H9 (cell line): ENCODE measurements around the gene DOCK1. TPM values are rescaled to one million over a fixed set of nuclear protein-coding genes. Genes with fewer than 3 reads are reported as not detected.

ENCODE experiments used
- DNase-seq: peaks from one replicate; pipeline ENCODE4 v3.0.0-alpha.2; 2017
- H2AFZ ChIP-seq: one replicate; pipeline ENCODE4 v1.6.1; 2013; ENCODE audit warnings: mild to moderate bottlenecking, low read length, control low read depth, moderate library complexity
- H2AK5ac ChIP-seq: 2 replicates; pipeline ENCODE4 v1.6.1; 2013; ENCODE audit warnings: low read length, control low read depth, mixed read lengths; ENCODE audit not compliant: insufficient read length
- H2BK120ac ChIP-seq: one replicate; pipeline ENCODE4 v1.6.1; 2013; ENCODE audit warnings: low read depth, mild to moderate bottlenecking, low read length, control low read depth, inconsistent platforms; ENCODE audit not compliant: poor library complexity, severe bottlenecking
- H2BK12ac ChIP-seq: 2 replicates; pipeline ENCODE4 v1.6.1; 2013; ENCODE audit warnings: low read length, control low read depth, mixed read lengths, low read depth; ENCODE audit not compliant: insufficient read length
- H2BK15ac ChIP-seq: 2 replicates; pipeline ENCODE4 v1.6.1; 2013; ENCODE audit warnings: low read depth, low read length, control low read depth
- H2BK20ac ChIP-seq: one replicate; pipeline ENCODE4 v1.6.1; 2013; ENCODE audit warnings: low read depth, mild to moderate bottlenecking, low read length, control low read depth, inconsistent platforms; ENCODE audit not compliant: poor library complexity, severe bottlenecking
- H2BK5ac ChIP-seq: 2 replicates; pipeline ENCODE4 v1.6.1; 2013; ENCODE audit warnings: low read length, control low read depth, mixed read lengths; ENCODE audit not compliant: insufficient read length
- H3K14ac ChIP-seq: 2 replicates; pipeline ENCODE4 v1.6.1; 2013; ENCODE audit warnings: low read length, control low read depth; ENCODE audit not compliant: insufficient read depth
- H3K18ac ChIP-seq: 2 replicates; pipeline ENCODE4 v1.6.1; 2013; ENCODE audit warnings: low read depth, mild to moderate bottlenecking, mixed read lengths, low read length, control low read depth; ENCODE audit not compliant: insufficient read length
- H3K23ac ChIP-seq: 2 replicates; pipeline ENCODE4 v1.6.1; 2013; ENCODE audit warnings: low read length, control low read depth, mixed read lengths, low read depth; ENCODE audit not compliant: insufficient read length
- H3K23me2 ChIP-seq: 2 replicates; pipeline ENCODE4 v1.6.1; 2013; ENCODE audit warnings: low read depth, mild to moderate bottlenecking, mixed read lengths, low read length, control low read depth; ENCODE audit not compliant: insufficient read length, poor library complexity, severe bottlenecking
- H3K27ac ChIP-seq: 2 replicates; pipeline ENCODE4 v1.5.1; 2013; ENCODE audit warnings: low read length, control low read depth, mixed read lengths, low read depth; ENCODE audit not compliant: insufficient read length
- H3K27me3 ChIP-seq: 2 replicates; pipeline ENCODE4 v1.6.1; 2013; ENCODE audit warnings: low read length, control low read depth, inconsistent platforms; ENCODE audit not compliant: insufficient read depth
- H3K4ac ChIP-seq: 2 replicates; pipeline ENCODE4 v1.6.1; 2013; ENCODE audit warnings: low read depth, mild to moderate bottlenecking, control low read depth, inconsistent platforms, low read length, moderate library complexity
- H3K4me1 ChIP-seq: 2 replicates; pipeline ENCODE4 v1.6.1; 2013; ENCODE audit warnings: low read length, control low read depth, inconsistent platforms; ENCODE audit not compliant: insufficient read depth
- H3K4me2 ChIP-seq: 2 replicates; pipeline ENCODE4 v1.6.1; 2013; ENCODE audit warnings: low read length, control low read depth, mixed read lengths; ENCODE audit not compliant: insufficient read length, insufficient read depth
- H3K56ac ChIP-seq: 2 replicates; pipeline ENCODE4 v1.6.1; 2013; ENCODE audit warnings: low read depth, mild to moderate bottlenecking, mixed read lengths, low read length, control low read depth; ENCODE audit not compliant: insufficient read length
- H3K79me1 ChIP-seq: 2 replicates; pipeline ENCODE4 v1.6.1; 2013; ENCODE audit warnings: low read depth, mild to moderate bottlenecking, moderate library complexity, low read length, control low read depth, inconsistent platforms; ENCODE audit not compliant: insufficient read depth, poor library complexity, severe bottlenecking
- H3K79me2 ChIP-seq: 2 replicates; pipeline ENCODE4 v1.6.1; 2013; ENCODE audit warnings: low read length, control low read depth, inconsistent platforms; ENCODE audit not compliant: insufficient read depth
- H3K9ac ChIP-seq: 2 replicates; pipeline ENCODE4 v1.6.1; 2013; ENCODE audit warnings: low read length, control low read depth, mixed read lengths; ENCODE audit not compliant: insufficient read length; ENCODE audit errors: extremely low read depth
- H3K9me3 ChIP-seq: one replicate; pipeline ENCODE4 v1.6.1; 2013; ENCODE audit warnings: low read depth, low read length, inconsistent platforms; ENCODE audit not compliant: control insufficient read depth
- H3T11ph ChIP-seq: one replicate; pipeline ENCODE4 v1.6.1; 2013; ENCODE audit warnings: mild to moderate bottlenecking, low read length, control low read depth, inconsistent platforms
- H4K20me1 ChIP-seq: one replicate; pipeline ENCODE4 v1.6.1; 2013; ENCODE audit not compliant: control insufficient read depth, insufficient read length, insufficient read depth
- H4K5ac ChIP-seq: 2 replicates; pipeline ENCODE4 v1.6.1; 2013; ENCODE audit warnings: low read depth, mild to moderate bottlenecking, mixed read lengths, low read length, control low read depth; ENCODE audit not compliant: insufficient read length
- H4K8ac ChIP-seq: replicated peaks from 2 replicates; pipeline ENCODE4 v1.6.1; 2013; ENCODE audit warnings: low read length, control low read depth, mixed read lengths, low read depth; ENCODE audit not compliant: insufficient read length
- H4K91ac ChIP-seq: 2 replicates; pipeline ENCODE4 v1.6.1; 2013; ENCODE audit warnings: low read depth, mild to moderate bottlenecking, moderate library complexity, mixed read lengths, low read length, control low read depth; ENCODE audit not compliant: insufficient read length
- H3K27ac Mint-ChIP-seq, 3 experiments: 2 replicates in 2 of 3; 3 replicates in 1 of 3; pipeline ENCODE4 v1.8.0; 2020 to 2021; ENCODE audit warnings: mixed read lengths in 3 of 3, mild to moderate bottlenecking in 1 of 3, moderate library complexity in 1 of 3
- H3K27me3 Mint-ChIP-seq: 2 replicates; pipeline ENCODE4 v1.8.0; 2021; ENCODE audit warnings: low read depth, mild to moderate bottlenecking, moderate library complexity, mixed read lengths
- H3K36me3 Mint-ChIP-seq, 3 experiments: 2 replicates in 2 of 3; 3 replicates in 1 of 3; pipeline ENCODE4 v1.8.0; 2020 to 2021; ENCODE audit warnings: low read depth in 3 of 3, mixed read lengths in 3 of 3; ENCODE audit not compliant: insufficient read depth in 1 of 3
- H3K4me1 Mint-ChIP-seq, 2 experiments: 2 replicates each; pipeline ENCODE4 v1.8.0; 2020; ENCODE audit warnings: mixed read lengths in 2 of 2
- H3K4me3 Mint-ChIP-seq, 2 experiments: 2 replicates in 1 of 2; 3 replicates in 1 of 2; pipeline ENCODE4 v1.8.0; 2020 to 2021; ENCODE audit warnings: mild to moderate bottlenecking in 2 of 2, mixed read lengths in 2 of 2, moderate library complexity in 1 of 2
- H3K9me3 Mint-ChIP-seq, 2 experiments: 2 replicates in 1 of 2; 3 replicates in 1 of 2; pipeline ENCODE4 v1.8.0; 2020; ENCODE audit warnings: mild to moderate bottlenecking in 2 of 2, mixed read lengths in 2 of 2, moderate library complexity in 1 of 2
- CTCF ChIP-seq: fragments of 200-600 bp; sonication (generic); conservative IDR thresholded peaks from 3 replicates; pipeline ENCODE4 v1.8.0; 2021; ENCODE audit warnings: antibody characterized with exemption, mild to moderate bottlenecking
- WGBS: extraction: QIAGEN DNeasy Blood & Tissue Kit; methylation state at CpG from one replicate; pipeline ENCODE4 v1.1.7; 2013; ENCODE audit warnings: missing lambda C conversion rate, low lambda C conversion rate, mixed read lengths; ENCODE audit not compliant: insufficient read length; ENCODE audit errors: extremely low coverage; 5-methylcytosine and 5-hydroxymethylcytosine counted together
- total RNA-seq: library from RNA; stranded (reverse); gene quantifications from 2 replicates; pipeline ENCODE4 v1.2.1, GENCODE V29; 2021

Gene DOCK1
- total RNA-seq, 1 experiment from 2014 or later, result 57.0 TPM

- Mint-ChIP-seq H3K27ac (no peak overlapping the region), H3K9me3 (no peaks in the 10 kb centered on the region; a peak in 1 of 5 replicates), H3K4me1 (peaks cover 7 to 9% of the 10 kb centered on the region in 2 experiments), H3K27me3 (no peaks in the 10 kb centered on the region), H3K36me3 (peaks cover 0 to 16% (median 5%) of the 10 kb centered on the region in 3 experiments; a peak in 5 of 7 replicates), H3K4me3 (no peak overlapping the region)
- Histone ChIP-seq H3K27me3 (no peaks in the 10 kb centered on the region), H2AK5ac (no peak overlapping the region), H3K23me2 (no peaks in the 10 kb centered on the region), H3K18ac (no peak overlapping the region), H3K23ac (no peak overlapping the region), H3K9ac (no peak overlapping the region), H2AFZ (no peak overlapping the region), H2BK12ac (no peak overlapping the region), H2BK15ac (no peak overlapping the region), H3K4me1 (no peaks in the 10 kb centered on the region), H3K27ac (no peak overlapping the region), H2BK5ac (no peak overlapping the region), H3K79me1 (no peaks in the 10 kb centered on the region), H2BK20ac (no peak overlapping the region), H4K20me1 (no peaks in the 10 kb centered on the region), H3K56ac (no peak overlapping the region), H2BK120ac (no peak overlapping the region), H3K14ac (no peak overlapping the region), H3K79me2 (no peaks in the 10 kb centered on the region), H4K8ac (no peak overlapping the region), H3T11ph (no peak overlapping the region), H3K9me3 (no peaks in the 10 kb centered on the region), H4K91ac (no peak overlapping the region), H4K5ac (no peak overlapping the region), H3K4me2 (no peak overlapping the region), H3K4ac (no peak overlapping the region)
- no CpG with 5 or more reads among the region's 2 CpGs for WGBS
- no peak for DNase-seq
- TF ChIP-seq CTCF, result no peak
These were observed 470.8 kb downstream of the DOCK1 start for GRCh38 chr10:127376071-127376470.
